RWPE1 (cell line): ENCODE data around the gene FLRT3.

Experiments used
- CTCF ChIA-PET: fragments of 350-600 bp; sonication (Branson Sonifier 250); formaldehyde crosslinking; extraction: SDS; loops from one replicate; lab custom pipeline; 2021; lab: Yijun Ruan, JAX
- POLR2A ChIA-PET: fragments of 400-600 bp; formaldehyde crosslinking; extraction: SDS; loops from one replicate; lab custom pipeline; 2020; ENCODE audit warnings: antibody characterized with exemption; ENCODE audit not compliant: low non-redundant PET; lab: Yijun Ruan, JAX
- DNase-seq: peaks from one replicate; pipeline ENCODE4 v3.0.0; 2012; ENCODE audit warnings: low spot score
- H3K27ac ChIP-seq: fragments of 450-650 bp; 2 replicates; pipeline ENCODE4 v1.5.1; 2017
- CTCF ChIP-seq: fragments of 450-650 bp; conservative IDR thresholded peaks from 2 replicates; pipeline ENCODE4 v1.5.1; 2017; ENCODE audit warnings: low read depth, mild to moderate bottlenecking

The FLRT3 gene

DNA sequence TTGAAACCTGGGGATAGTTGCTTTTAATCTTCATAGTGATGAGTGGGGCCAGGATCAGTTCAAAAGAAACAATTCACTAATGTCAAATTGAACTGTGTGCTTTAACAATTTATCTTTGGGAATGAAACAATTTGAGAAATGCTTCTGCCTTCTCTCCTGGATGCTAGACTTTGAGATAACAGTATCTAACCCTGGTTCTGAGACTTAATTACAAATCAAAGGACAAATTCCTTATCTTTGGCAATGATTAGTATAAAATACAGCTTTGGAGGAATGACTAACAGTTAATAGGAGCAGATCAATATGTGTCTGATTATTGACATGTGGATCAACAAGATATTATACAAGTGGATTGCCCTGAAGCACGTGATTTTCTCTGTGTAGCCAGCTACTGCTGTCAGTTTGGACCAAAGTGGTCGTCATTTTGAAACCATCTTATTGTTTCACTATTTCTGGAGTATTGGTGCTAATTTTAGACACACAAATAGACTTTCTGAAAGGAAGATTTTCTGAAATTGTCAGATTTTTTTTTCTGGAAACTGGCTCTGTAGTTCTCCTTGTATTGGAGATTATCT is 6.2 kb upstream of the FLRT3 start:
- H3K27ac ChIP-seq = no peak overlapping the region
- POLR2A ChIA-PET = no interaction called here
- TF ChIP-seq CTCF = no peak
- CTCF ChIA-PET = interaction anchor here (0.6 kb wide), 1 partner anchor 150 kb away, joined by 3 read pairs; no protein-coding TSS in a partner anchor
- DNase-seq = no peak

- no peak overlapping the region for H3K27ac ChIP-seq
- ChIA-PET CTCF (interaction anchor here (0.6 kb wide), 1 partner anchor 18 kb away, joined by 3 read pairs; no protein-coding TSS in a partner anchor), POLR2A (no interaction called here)
- no peak for TF ChIP-seq CTCF
- DNase-seq = no peak
Measured at GRCh38 chr20:14342918-14343317, 5.5 kb upstream of the FLRT3 start.

DNA sequence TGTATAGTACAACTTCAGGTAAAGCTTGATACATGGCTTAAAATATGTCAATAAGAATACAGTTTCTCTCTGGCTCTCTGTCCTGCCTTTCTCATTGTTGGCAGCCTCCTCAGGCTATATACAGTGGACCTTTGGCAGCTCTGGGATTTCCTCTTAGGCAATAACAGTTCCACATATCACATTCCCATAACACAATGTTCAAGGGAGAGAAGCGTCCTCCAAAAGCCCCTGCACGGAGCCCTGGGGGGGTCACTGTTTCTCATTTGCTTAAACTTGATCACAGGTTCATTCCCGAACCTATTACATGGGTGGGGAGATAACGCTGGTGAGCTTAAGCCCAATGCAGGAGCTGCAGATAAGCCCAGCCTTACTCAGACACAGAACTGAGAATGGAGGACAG is 4.4 kb upstream of the FLRT3 start:
- TF ChIP-seq CTCF = no peak
- DNase-seq = no peak
- POLR2A ChIA-PET = no interaction called here
- CTCF ChIA-PET = interaction anchor here (0.7 kb wide), 1 partner anchor 411 kb away, joined by 3 read pairs; no protein-coding TSS in a partner anchor
- no peak overlapping the region for H3K27ac ChIP-seq

DNA sequence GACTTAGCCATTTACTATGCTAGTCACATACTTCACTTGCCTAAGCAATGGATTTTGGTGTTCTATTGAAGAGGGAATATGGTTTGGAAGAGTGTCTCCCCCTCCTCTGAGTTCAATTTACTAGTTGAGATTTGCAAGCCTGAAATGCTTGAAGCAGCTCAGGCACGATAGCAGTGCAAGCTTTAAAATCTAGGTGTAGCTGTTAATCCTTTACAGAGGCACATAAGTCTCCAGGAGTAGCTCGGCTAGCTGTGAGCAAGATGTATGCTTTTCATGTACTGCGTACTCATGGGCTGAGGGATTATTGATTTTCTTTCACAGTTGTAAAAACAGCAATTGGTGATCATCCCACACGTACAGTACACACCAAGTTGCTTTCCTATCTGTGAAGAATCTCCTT is 726 bp downstream of the FLRT3 start:
- peak; percentile 18 for DNase-seq
- TF ChIP-seq CTCF = no peak; the same call in 1 of the 2 replicates
- H3K27ac ChIP-seq = no peak overlapping the region
- CTCF ChIA-PET = interaction anchor here (0.7 to 1.8 kb wide), 3 partner anchors 220 to 1559 kb away, joined by 3 to 5 read pairs (median 4); no protein-coding TSS in a partner anchor
- POLR2A ChIA-PET = interaction anchor here (0.5 kb wide), 1 partner anchor 95 kb away, joined by 3 read pairs; no protein-coding TSS in a partner anchor

DNA sequence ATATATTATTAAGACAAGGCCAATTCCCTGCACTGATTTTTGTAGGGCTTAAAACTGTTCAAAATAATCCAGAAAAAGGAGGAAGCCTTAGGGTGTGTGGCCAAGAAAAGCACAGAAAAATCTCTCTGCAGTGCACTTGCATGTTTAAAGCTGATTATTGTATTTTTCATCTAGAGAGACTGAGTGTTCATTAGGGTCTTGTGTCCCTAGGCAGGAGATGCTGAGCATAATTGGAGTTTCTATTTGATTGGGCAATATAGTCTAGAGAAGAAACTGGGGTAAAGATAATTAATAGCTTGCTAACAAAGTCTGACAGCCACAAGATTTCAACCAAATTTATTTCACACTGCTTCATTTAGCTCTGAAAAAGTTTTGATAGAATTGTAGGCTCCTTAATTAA is 2.4 kb downstream of the FLRT3 start:
- H3K27ac ChIP-seq = no peak overlapping the region
- DNase-seq = no peak
- CTCF ChIA-PET = interaction anchor here (0.5 to 0.6 kb wide), 3 partner anchors 318 to 1671 kb away, joined by 3 to 4 read pairs (median 4); no protein-coding TSS in a partner anchor
- POLR2A ChIA-PET = no interaction called here
- no peak for TF ChIP-seq CTCF

GRCh38 chr20:14334306-14334930 is 3.0 kb downstream of the FLRT3 start:
- H3K27ac ChIP-seq = no peak overlapping the region
- peak; percentile 75 for TF ChIP-seq CTCF
- CTCF ChIA-PET = interaction anchor here (0.5 to 0.7 kb wide), 10 partner anchors 29 to 1672 kb away, joined by 3 to 4 read pairs (median 3); no protein-coding TSS in a partner anchor
- POLR2A ChIA-PET = no interaction called here
- peak; percentile 51 for DNase-seq
